SK-N-SH (cell line): ENCODE measurements around the gene SINHCAF. TPM values are rescaled to one million over a fixed set of nuclear protein-coding genes. Genes with fewer than 3 reads are reported as not detected.

Source experiments
- CTCF ChIA-PET: fragments of 300-600, 350-600 bp; formaldehyde crosslinking; extraction: SDS; loops from one replicate; lab custom pipeline; 2021; lab: Yijun Ruan, JAX
- POLR2A ChIA-PET: fragments of 350-600 bp; sonication (Branson Sonifier 250); formaldehyde crosslinking; extraction: SDS; loops from one replicate; lab custom pipeline; 2020; ENCODE audit warnings: antibody characterized with exemption, inconsistent platforms; lab: Yijun Ruan, JAX
- DNase-seq: peaks from one replicate; pipeline ENCODE4 v3.0.0; 2012
- H2AFZ ChIP-seq: fragments of 200-600 bp; sonication (generic); 2 replicates; pipeline ENCODE4 v1.8.1; 2016; ENCODE audit warnings: antibody characterized with exemption, mild to moderate bottlenecking, low read depth
- H3F3A ChIP-seq: fragments of 200-600 bp; sonication (generic); replicated peaks from 2 replicates; pipeline ENCODE3; 2016; ENCODE audit warnings: antibody characterized with exemption, mild to moderate bottlenecking; ENCODE audit not compliant: insufficient read depth
- H3K27ac ChIP-seq, 2 experiments: fragments of 200-500 bp in 1 of 2; fragments of 200-600 bp in 1 of 2; sonication (Bioruptor generic) in 1 of 2; sonication (generic), shearing (Covaris generic) in 1 of 2; 2 replicates each; pipeline versions ENCODE4 v1.5.1 to v1.6.1; 2014 to 2016; ENCODE audit warnings: low read depth in 2 of 2, inconsistent platforms in 1 of 2, low read length in 1 of 2, mild to moderate bottlenecking in 1 of 2, mixed read lengths in 1 of 2
- H3K27me3 ChIP-seq: fragments of 200-600 bp; sonication (generic), shearing (Covaris generic); 2 replicates; pipeline ENCODE4 v1.6.1; 2016; ENCODE audit warnings: mixed run types; ENCODE audit not compliant: insufficient read depth
- H3K36me3 ChIP-seq, 2 experiments: fragments of 200-500 bp in 1 of 2; fragments of 200-600 bp in 1 of 2; sonication (Bioruptor generic) in 1 of 2; sonication (generic) in 1 of 2; replicated peaks in 1 of 2; 2 replicates each; pipeline versions ENCODE3 to v1.5.1; 2014 to 2016; ENCODE audit warnings: low read length in 1 of 2, mild to moderate bottlenecking in 1 of 2; ENCODE audit not compliant: insufficient read depth in 2 of 2, control insufficient read depth in 1 of 2
- H3K4me1 ChIP-seq, 2 experiments: fragments of 200-500 bp in 1 of 2; fragments of 200-600 bp in 1 of 2; sonication (Bioruptor generic) in 1 of 2; sonication (generic), shearing (Covaris generic) in 1 of 2; 2 replicates each; pipeline versions ENCODE4 v1.5.1 to v1.6.1; 2014 to 2016; ENCODE audit warnings: low read depth in 1 of 2, low read length in 1 of 2, mixed run types in 1 of 2; ENCODE audit not compliant: insufficient read depth in 2 of 2, control insufficient read depth in 1 of 2
- H3K4me2 ChIP-seq: fragments of 200-600 bp; sonication (generic), shearing (Covaris generic); 2 replicates; pipeline ENCODE4 v1.6.1; 2017; ENCODE audit warnings: mixed run types
- H3K4me3 ChIP-seq, 2 experiments: fragments of 200-500 bp in 1 of 2; fragments of 200-600 bp in 1 of 2; sonication (Bioruptor generic) in 1 of 2; sonication (generic), shearing (Covaris generic) in 1 of 2; 2 replicates each; pipeline versions ENCODE4 v1.5.1 to v1.8.1; 2014 to 2016; ENCODE audit warnings: low read depth in 2 of 2, inconsistent platforms in 1 of 2, low read length in 1 of 2, mild to moderate bottlenecking in 1 of 2, mixed read lengths in 1 of 2, moderate library complexity in 1 of 2
- H3K79me2 ChIP-seq: fragments of 200-600 bp; sonication (generic); 2 replicates; pipeline ENCODE4 v1.8.1; 2017; ENCODE audit warnings: mild to moderate bottlenecking; ENCODE audit not compliant: insufficient read depth
- H3K9ac ChIP-seq: fragments of 200-600 bp; sonication (generic); 2 replicates; pipeline ENCODE4 v1.6.1; 2017; ENCODE audit warnings: mixed run types
- H3K9me2 ChIP-seq: fragments of 200-600 bp; sonication (generic); 2 replicates; pipeline ENCODE4 v1.6.1; 2017; ENCODE audit warnings: mixed run types
- H3K9me3 ChIP-seq: fragments of 200-600 bp; sonication (generic); 2 replicates; pipeline ENCODE4 v1.6.1; 2017; ENCODE audit warnings: mixed run types, mild to moderate bottlenecking, moderate library complexity
- H4K20me1 ChIP-seq: fragments of 200-600 bp; sonication (generic); 2 replicates; pipeline ENCODE4 v1.6.1; 2017; ENCODE audit warnings: mild to moderate bottlenecking, mixed run types; ENCODE audit not compliant: insufficient read depth
- ELF1 ChIP-seq: IDR thresholded peaks from 2 replicates; pipeline ENCODE4 v1.4.0; 2012
- EP300 ChIP-seq, 2 experiments: IDR thresholded peaks; 2 replicates each; pipeline versions ENCODE4 v1.4.0 to v1.6.1; 2012; ENCODE audit warnings: borderline replicate concordance in 1 of 2, low read depth in 1 of 2, low read length in 1 of 2
- FOXM1 ChIP-seq: IDR thresholded peaks from 2 replicates; pipeline ENCODE4 v1.4.0; 2012; ENCODE audit warnings: low read depth, mild to moderate bottlenecking
- GABPA ChIP-seq: IDR thresholded peaks from 2 replicates; pipeline ENCODE4 v1.4.0; 2012; ENCODE audit warnings: low read depth, mild to moderate bottlenecking
- GATA2 ChIP-seq: sonication (generic); formaldehyde crosslinking; IDR thresholded peaks from 2 replicates; pipeline ENCODE4 v1.5.0; 2020; ENCODE audit warnings: mild to moderate bottlenecking, missing genetic modification reagents
- MXI1 ChIP-seq: IDR thresholded peaks from 2 replicates; pipeline ENCODE4 v1.6.1; 2012; ENCODE audit warnings: mild to moderate bottlenecking, low read depth, low read length, improper control_type of control experiment
- RAD21 ChIP-seq: IDR thresholded peaks from 2 replicates; pipeline ENCODE4 v1.6.1; 2012; ENCODE audit warnings: mild to moderate bottlenecking, low read length
- RCOR1 ChIP-seq: fragments of 150-350 bp; IDR thresholded peaks from 2 replicates; pipeline ENCODE4 v1.6.1; 2017; ENCODE audit warnings: antibody characterized with exemption, low read length
- SIN3A ChIP-seq: IDR thresholded peaks from 2 replicates; pipeline ENCODE4 v1.6.1; 2012; ENCODE audit warnings: low read depth, mild to moderate bottlenecking, low read length, moderate library complexity, borderline replicate concordance
- SMC3 ChIP-seq: IDR thresholded peaks from 2 replicates; pipeline ENCODE4 v1.6.1; 2012; ENCODE audit warnings: low read depth, low read length, improper control_type of control experiment
- TAF1 ChIP-seq: IDR thresholded peaks from 2 replicates; pipeline ENCODE4 v1.6.1; 2012; ENCODE audit warnings: low read depth, mild to moderate bottlenecking, low read length, moderate library complexity, borderline replicate concordance
- TCF12 ChIP-seq: IDR thresholded peaks from 2 replicates; pipeline ENCODE4 v1.4.0; 2012
- YY1 ChIP-seq: IDR thresholded peaks from 2 replicates; pipeline ENCODE4 v1.4.0; 2012; ENCODE audit warnings: low read depth, mild to moderate bottlenecking
- WGBS: methylation state at CpG from one replicate; pipeline ENCODE4 v1.1.6; 2017; ENCODE audit warnings: low lambda C conversion rate; 5-methylcytosine and 5-hydroxymethylcytosine counted together
- polyA plus RNA-seq, 3 experiments: library from polyadenylated mRNA; depleted of rRNA; stranded (reverse); fragments of >200 nt; gene quantifications; 2 replicates each; pipeline ENCODE4 v1.2.3, GENCODE V29; 2012
- TF ChIP-seq, protein P1 (sequence below): IDR thresholded peaks from 2 replicates; pipeline ENCODE4 v1.4.0; 2012; ENCODE audit warnings: low read depth, borderline replicate concordance
- TF ChIP-seq, protein P2 (sequence below): fragments of 200-600 bp; sonication (generic); IDR thresholded peaks from 2 replicates; pipeline ENCODE4 v1.6.1; 2017; ENCODE audit warnings: antibody characterized with exemption, mild to moderate bottlenecking, moderate library complexity

SINHCAF gene
- polyA plus RNA-seq, 1 of the 3 experiments (the other 2 are of a cell fraction): 22.2 TPM

DNA sequence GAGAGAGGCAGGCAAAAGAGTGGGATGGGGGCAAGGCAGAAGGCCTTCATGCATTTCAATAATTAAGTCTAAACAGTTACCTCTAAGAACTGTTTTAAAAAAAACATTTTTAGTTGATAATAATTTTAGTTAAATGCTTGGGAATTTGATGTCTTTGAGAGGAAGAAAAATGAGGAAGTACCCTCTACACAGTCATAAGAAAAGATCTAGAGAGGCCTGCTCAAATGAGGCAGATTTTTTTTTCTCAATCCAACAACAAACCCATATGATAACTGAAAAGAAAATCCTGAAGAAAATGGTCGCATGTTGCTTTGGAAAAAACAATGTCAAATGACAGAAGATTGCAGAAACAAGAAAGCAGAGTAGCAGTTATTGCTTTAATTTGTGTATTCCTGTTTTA, 25.6 kb downstream of the SINHCAF start:
- Histone ChIP-seq H3K4me2 (no peak overlapping the region), H3K9me2 (no peaks in the 10 kb centered on the region), H3K4me3 (no peak overlapping the region), H3K27me3 (no peaks in the 10 kb centered on the region), H2AFZ (no peak overlapping the region), H3K27ac (no peak overlapping the region), H3K4me1 (peaks cover 0 to 5% of the 10 kb centered on the region in 2 experiments; a peak in 2 of 4 replicates), H3K9me3 (no peaks in the 10 kb centered on the region), H3K36me3 (peaks cover 19 to 63% of the 10 kb centered on the region in 2 experiments), H3F3A (no peaks in the 10 kb centered on the region), H3K9ac (no peak overlapping the region), H4K20me1 (no peaks in the 10 kb centered on the region), H3K79me2 (peaks cover 81% of the 10 kb centered on the region)
- no peak for DNase-seq
- TF ChIP-seq MXI1 (no peak), GABPA (no peak)
- TF ChIP-seq, protein P1, sequence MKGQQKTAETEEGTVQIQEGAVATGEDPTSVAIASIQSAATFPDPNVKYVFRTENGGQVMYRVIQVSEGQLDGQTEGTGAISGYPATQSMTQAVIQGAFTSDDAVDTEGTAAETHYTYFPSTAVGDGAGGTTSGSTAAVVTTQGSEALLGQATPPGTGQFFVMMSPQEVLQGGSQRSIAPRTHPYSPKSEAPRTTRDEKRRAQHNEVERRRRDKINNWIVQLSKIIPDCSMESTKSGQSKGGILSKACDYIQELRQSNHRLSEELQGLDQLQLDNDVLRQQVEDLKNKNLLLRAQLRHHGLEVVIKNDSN: no peak
- WGBS: 97% methylated on average over 1 of the region's 1 CpG
- ChIA-PET POLR2A (no interaction called here), CTCF (interaction anchor here (2.4 kb wide), 1 partner anchor 28 kb away, joined by 10 read pairs; no protein-coding TSS in a partner anchor)

DNA sequence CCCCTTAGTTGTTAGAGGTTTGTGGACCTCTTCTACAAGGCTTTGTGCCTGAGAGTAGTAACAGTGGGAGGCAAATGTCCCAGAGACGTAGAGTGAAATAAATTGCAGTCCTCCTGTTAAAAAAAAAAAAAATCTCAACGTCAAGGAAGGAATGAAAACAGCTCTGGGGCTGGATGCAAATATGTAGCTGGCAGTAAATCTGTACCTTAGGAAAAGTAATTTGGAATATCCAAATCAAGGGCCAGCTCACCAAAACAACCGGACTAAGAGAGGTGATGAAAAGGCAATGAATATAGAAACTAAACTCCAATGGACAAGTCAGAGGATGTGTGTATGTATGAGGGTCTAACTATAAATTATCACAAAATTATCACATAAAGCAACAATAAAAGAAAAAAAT, 27.0 kb downstream of the SINHCAF start:
- H3K9me3 ChIP-seq: no peaks in the 10 kb centered on the region
- H3F3A ChIP-seq: no peaks in the 10 kb centered on the region
- peaks cover 0 to 5% of the 10 kb centered on the region in 2 experiments; a peak in 2 of 4 replicates for H3K4me1 ChIP-seq
- CTCF ChIA-PET: interaction anchor here (0.9 to 2.5 kb wide), 3 partner anchors 27 to 60 kb away, joined by 3 to 14 read pairs (median 6); no protein-coding TSS in a partner anchor
- no peak overlapping the region for H3K9ac ChIP-seq
- H2AFZ ChIP-seq: no peak overlapping the region
- no peak overlapping the region for H3K27ac ChIP-seq
- no peak overlapping the region for H3K4me3 ChIP-seq
- H4K20me1 ChIP-seq: no peaks in the 10 kb centered on the region
- peaks cover 29 to 59% of the 10 kb centered on the region in 2 experiments for H3K36me3 ChIP-seq
- H3K9me2 ChIP-seq: no peaks in the 10 kb centered on the region
- no peak for TF ChIP-seq RCOR1
- no peak for TF ChIP-seq SIN3A
- TF ChIP-seq MXI1: no peak
- TF ChIP-seq FOXM1: no peak
- TF ChIP-seq EP300 (IDR thresholded peaks at IDR 0.05; ENCODE audit: borderline replicate concordance in 1 of 2, low read depth in 1 of 2, low read length in 1 of 2): no peak
- TF ChIP-seq, protein P2, sequence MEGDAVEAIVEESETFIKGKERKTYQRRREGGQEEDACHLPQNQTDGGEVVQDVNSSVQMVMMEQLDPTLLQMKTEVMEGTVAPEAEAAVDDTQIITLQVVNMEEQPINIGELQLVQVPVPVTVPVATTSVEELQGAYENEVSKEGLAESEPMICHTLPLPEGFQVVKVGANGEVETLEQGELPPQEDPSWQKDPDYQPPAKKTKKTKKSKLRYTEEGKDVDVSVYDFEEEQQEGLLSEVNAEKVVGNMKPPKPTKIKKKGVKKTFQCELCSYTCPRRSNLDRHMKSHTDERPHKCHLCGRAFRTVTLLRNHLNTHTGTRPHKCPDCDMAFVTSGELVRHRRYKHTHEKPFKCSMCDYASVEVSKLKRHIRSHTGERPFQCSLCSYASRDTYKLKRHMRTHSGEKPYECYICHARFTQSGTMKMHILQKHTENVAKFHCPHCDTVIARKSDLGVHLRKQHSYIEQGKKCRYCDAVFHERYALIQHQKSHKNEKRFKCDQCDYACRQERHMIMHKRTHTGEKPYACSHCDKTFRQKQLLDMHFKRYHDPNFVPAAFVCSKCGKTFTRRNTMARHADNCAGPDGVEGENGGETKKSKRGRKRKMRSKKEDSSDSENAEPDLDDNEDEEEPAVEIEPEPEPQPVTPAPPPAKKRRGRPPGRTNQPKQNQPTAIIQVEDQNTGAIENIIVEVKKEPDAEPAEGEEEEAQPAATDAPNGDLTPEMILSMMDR: no peak
- no peak for TF ChIP-seq GATA2 (CRISPR knock-in tag)
- no peak for TF ChIP-seq RAD21
- no peak for TF ChIP-seq SMC3
- no peak for TF ChIP-seq ELF1
- TF ChIP-seq YY1: no peak
- no peak for TF ChIP-seq TAF1
- no peak for TF ChIP-seq TCF12
- TF ChIP-seq, all 33 proteins: peak for 0
- Histone ChIP-seq H3K27me3 (no peaks in the 10 kb centered on the region), H3K79me2 (peaks cover 69% of the 10 kb centered on the region), H3K4me2 (no peak overlapping the region)
- no peak for DNase-seq
- POLR2A ChIA-PET: no interaction called here
- 93% methylated on average over 3 of the region's 3 CpGs for WGBS
